RPMI8226 (cell line): ENCODE data around the gene MPPED2.

Experiments
- DNase-seq: peaks from one replicate; pipeline ENCODE4 v3.0.0-alpha.2; 2015

Gene MPPED2

GRCh38 chr11:30446520-30446919 is 139.6 kb downstream of the MPPED2 start:
- DNase-seq = no peak

DNA sequence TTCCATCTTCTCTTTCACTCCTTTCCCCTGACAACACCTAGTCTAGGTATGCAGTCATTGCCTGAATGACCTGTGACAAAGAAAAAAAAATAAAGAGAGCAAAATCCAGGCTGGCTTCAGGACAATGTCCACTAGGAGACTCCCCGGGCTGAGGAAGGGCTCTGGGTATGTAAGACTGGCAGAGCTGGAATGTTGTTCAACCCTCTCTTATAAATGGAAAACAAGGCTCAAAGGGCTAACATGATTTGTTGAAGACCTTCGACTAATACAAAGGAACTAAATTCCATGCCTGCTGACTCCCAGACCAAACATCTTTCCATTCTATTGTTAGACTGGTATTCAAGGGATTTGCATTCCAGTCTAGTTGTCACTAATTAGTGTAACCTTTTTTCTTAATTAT is 141.1 kb downstream of the MPPED2 start:
- no peak for DNase-seq

GRCh38 chr11:30440510-30440909 is 145.6 kb downstream of the MPPED2 start:
- DNase-seq = no peak

- no peak for DNase-seq
These were observed 149.4 kb downstream of the MPPED2 start for GRCh38 chr11:30436801-30437200.

GRCh38 chr11:30435488-30435887 is 150.7 kb downstream of the MPPED2 start:
- no peak for DNase-seq

- DNase-seq = no peak
These were observed 151.3 kb downstream of the MPPED2 start for GRCh38 chr11:30434901-30435300.

DNA sequence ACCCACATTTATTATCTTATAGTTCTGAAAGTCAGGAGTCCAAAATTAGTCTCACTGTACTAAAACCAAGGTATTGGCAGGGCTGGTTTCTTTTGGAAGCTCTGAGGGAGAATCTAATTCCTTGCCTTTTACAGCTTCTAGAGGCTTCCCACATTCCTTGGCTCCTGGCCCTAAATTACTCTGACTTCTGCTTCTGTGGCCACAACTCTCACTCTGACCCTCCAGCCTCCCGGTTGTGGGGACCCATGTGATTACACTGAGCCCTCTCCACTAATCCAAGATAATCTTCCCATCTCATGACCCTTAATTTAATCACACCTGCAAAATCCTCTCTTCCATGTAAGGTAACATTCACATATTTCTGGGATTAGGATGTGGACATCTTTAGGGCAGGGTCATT is 152.3 kb downstream of the MPPED2 start:
- DNase-seq = no peak

- DNase-seq = no peak
These were observed 153.4 kb downstream of the MPPED2 start for GRCh38 chr11:30432716-30433115.

- DNase-seq = no peak
These were observed 154.0 kb downstream of the MPPED2 start for GRCh38 chr11:30432178-30432577.

- no peak for DNase-seq
These were observed 154.9 kb downstream of the MPPED2 start for GRCh38 chr11:30431127-30431814.

- no peak for DNase-seq
These were observed 156.6 kb downstream of the MPPED2 start for GRCh38 chr11:30429550-30429949.

DNA sequence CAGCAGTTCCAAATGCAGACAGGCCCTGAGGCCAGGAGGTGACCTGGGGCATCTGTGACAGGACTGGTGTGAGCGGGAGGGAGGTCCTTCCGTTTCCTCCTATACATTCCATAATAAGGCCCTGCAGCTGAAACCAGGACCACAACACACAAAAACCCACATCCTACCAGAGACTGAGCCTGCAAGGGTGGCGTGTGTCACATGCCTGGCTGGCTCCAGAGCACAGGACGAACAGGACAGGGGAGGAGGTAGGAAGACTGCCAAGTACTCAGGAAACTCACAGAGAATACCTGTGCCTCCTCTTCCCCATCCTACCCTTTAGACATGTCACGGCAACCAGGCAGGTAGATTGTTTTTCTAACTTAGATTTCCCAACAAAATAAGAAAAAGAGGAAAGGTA is 159.4 kb downstream of the MPPED2 start:
- DNase-seq = no peak

DNA sequence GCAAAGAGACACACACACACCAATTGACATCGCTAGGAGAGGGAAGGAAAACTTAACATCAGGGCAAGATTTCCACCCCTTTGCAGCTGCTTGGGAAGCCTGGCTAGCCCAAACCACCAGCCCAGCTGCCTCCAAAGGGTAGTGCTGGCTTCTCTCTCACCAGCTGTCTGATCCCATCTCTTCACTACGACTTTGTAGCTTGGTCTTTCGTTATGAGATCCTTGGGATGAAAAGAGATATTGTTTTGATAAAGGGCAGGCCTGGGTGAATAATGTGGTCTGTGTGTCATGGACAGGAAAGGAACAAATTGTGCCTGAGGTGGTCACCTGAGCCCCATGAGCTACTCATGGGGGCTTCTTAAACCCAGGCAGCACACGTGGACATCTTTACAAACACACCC is 161.3 kb downstream of the MPPED2 start:
- no peak for DNase-seq

GRCh38 chr11:30424321-30424720 is 161.8 kb downstream of the MPPED2 start:
- DNase-seq = no peak

DNA sequence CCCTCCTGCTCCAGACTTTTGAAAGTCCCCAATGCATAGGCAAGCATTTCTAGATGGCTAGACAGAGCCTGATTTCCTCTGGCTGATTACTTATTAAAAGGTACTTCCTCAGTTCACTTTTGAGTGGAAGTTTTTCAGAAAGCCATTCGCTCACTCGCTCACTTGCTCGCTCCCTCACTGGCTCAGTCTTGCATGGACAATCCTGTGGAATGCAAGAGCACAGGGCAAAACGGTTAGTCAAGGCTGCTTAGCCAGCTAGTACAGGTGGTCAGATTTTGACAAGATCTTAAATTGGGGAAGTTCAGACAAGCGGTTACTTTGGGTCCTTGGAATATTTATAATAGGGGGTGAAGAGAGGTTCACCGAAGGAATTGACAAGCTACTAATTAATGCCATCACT is 162.3 kb downstream of the MPPED2 start:
- no peak for DNase-seq

DNA sequence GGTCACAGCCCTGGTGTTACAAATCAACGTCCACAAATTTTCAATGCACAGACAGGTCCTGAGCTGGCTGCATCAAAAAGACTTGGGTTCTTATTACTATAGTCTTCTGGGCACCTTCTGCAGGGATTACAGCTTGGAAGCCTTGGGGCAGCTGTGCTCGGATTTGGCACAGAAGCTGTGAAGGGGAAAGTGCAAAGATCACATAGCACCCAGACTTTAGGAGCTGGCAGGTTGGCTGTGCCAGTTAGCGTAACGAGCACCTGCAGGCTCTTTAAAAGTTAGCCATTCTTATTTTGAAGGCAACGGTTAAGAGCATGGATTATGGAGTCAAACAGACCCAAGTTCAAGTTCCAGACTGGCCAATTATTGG is 162.9 kb downstream of the MPPED2 start:
- no peak for DNase-seq

- DNase-seq = no peak
These were observed 163.5 kb downstream of the MPPED2 start for GRCh38 chr11:30422447-30423278.

DNA sequence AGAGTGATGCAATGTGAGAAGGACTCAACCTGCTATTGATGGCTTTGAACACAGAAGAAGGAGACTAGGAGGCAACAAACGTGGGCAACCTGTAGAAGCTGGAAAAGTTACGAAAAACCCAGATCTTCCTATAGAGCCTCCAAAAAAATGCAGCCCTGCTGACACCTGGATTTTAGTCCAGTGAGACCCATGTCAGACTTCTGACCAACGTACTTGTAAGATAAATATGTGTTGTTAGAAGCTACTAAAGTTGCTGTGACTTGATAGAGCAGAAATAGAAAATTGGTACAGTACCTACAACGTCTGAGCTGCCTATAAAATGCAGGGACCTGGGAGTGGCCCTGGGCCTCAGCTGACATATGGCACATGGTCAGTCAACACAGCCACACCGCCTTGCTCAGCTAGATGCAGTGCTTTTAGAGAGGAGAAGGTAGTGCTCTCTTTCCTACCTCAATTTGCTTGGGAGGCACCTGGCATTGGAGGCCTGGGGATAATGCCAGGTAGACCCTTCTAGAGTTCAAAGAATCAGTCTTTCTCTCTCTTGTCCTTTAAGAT is 165.8 kb downstream of the MPPED2 start:
- no peak for DNase-seq

DNA sequence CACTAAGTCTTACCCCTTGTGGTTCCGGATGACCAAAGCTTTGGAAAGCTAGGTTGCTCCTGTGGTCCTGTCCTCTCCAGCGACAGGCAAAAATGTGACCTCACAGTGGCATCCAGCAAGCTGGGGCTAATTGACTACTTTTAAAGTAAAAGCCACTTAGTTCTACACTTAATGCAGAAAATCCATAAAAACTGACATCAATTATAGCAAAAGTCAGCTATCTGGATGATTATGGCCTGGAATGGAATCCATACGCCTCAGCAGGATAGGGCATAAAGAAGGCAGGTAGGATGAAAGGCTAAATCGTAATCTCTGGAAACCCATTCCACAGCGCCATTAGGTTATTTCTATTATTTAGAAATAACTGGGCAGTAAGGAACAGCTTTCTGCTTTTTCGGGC is 171.3 kb downstream of the MPPED2 start:
- no peak for DNase-seq

- no peak for DNase-seq
These were observed 171.9 kb downstream of the MPPED2 start for GRCh38 chr11:30414244-30414643.

DNA sequence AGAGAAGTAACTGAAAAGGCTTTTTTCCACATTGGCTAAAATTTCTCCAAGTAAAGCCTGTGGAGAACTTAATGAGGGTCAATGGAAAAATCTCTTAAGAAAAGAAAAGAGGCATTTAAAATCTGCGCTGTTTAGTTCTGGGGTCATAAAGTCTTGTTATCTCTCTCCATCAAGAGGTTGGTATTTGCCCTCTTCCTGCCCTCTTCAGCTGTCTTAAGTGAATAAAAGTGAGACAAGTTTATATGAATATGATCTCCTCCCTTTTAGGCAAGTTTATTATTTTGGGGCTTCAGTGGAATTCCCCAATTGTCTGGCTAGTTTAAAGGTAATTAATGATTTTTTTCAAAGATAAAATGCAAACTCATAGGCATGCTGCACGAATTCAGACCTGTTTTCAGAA is 173.6 kb downstream of the MPPED2 start:
- no peak for DNase-seq

- no peak for DNase-seq
These were observed 174.8 kb downstream of the MPPED2 start for GRCh38 chr11:30411383-30411782.

GRCh38 chr11:30406978-30407762 is 179.0 kb downstream of the MPPED2 start:
- DNase-seq = no peak
